HEK293T (cell line): ENCODE data around the gene CRAT.

Source experiments
- CTBP1 ChIP-seq: fragments of 450-650 bp; IDR thresholded peaks from 2 replicates; pipeline ENCODE4 v1.6.1; 2016; ENCODE audit warnings: borderline replicate concordance
- FOXA1 ChIP-seq: fragments of 450-650 bp; IDR thresholded peaks from 2 replicates; pipeline ENCODE4 v1.6.1; 2016; ENCODE audit warnings: mild to moderate bottlenecking
- FOXM1 ChIP-seq: fragments of 450-650 bp; IDR thresholded peaks from 2 replicates; pipeline ENCODE4 v1.6.1; 2017; ENCODE audit warnings: mild to moderate bottlenecking, borderline replicate concordance
- NFRKB ChIP-seq: fragments of 450-650 bp; IDR thresholded peaks from 2 replicates; pipeline ENCODE4 v1.6.1; 2016; ENCODE audit warnings: mild to moderate bottlenecking, moderate library complexity
- SP1 ChIP-seq: fragments of 450-650 bp; IDR thresholded peaks from 2 replicates; pipeline ENCODE4 v1.6.1; 2017
- TARDBP ChIP-seq: fragments of 450-650 bp; IDR thresholded peaks from 2 replicates; pipeline ENCODE4 v1.6.1; 2016

GRCh38 chr9:129073404-129073803, 37.2 kb downstream of the CRAT start:
- TF ChIP-seq TARDBP (no peak), FOXM1 (no peak), NFRKB (no peak), CTBP1 (no peak), SP1 (no peak), FOXA1 (no peak)
